ENCODE measurements around the gene PLD1. TPM values are rescaled to one million over a fixed set of nuclear protein-coding genes. Genes with fewer than 3 reads are reported as not detected.

PLD1 gene
- total and polyA plus RNA-seq, 7 donors = 0.73 to 6.7 (median 1.9) TPM

DNA sequence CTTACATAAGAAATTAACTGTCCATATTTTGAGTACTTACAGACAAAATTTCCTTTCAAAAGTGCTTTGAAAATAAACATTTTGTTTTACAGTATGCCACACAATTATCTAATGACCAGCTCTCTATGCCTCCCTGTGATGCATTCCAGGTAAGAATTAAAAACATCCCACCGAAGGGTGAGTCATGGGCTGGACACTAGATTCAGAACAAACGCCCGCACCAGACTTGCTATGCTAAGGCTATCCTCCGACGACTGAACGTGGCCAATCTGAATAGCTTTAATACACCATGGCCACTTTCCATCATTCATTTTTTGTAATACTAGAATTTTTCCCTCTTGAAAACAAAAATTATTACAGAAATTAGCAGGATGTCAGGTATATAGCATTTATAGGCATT is 210.3 kb downstream of the PLD1 start:
- Histone ChIP-seq H3K27me3 (ENCODE audit: insufficient read depth in 3 of 3, low read length in 2 of 3) (no peaks in the 10 kb centered on the region), H3K4me3 (no peak overlapping the region), H3K27ac (no peak overlapping the region), H3K36me3 (ENCODE audit: insufficient read depth in 1 of 2, low read depth in 1 of 2) (no peaks in the 10 kb centered on the region), H3K9me3 (no peaks in the 10 kb centered on the region), H3K4me1 (no peaks in the 10 kb centered on the region)
- ATAC-seq = no peak
- no peak for TF ChIP-seq CTCF (IDR thresholded peaks at IDR 0.05)
- WGBS, 3 donors = 81 to 91% (median 84%) methylated on average over 6 of the region's 6 CpGs
- intact Hi-C loops (cut with DNase I) = no loop called here
- DNase-seq = no peak

- TF ChIP-seq CTCF (IDR thresholded peaks at IDR 0.05) = no peak
- H3K4me1 ChIP-seq = no peaks in the 10 kb centered on the region
- H3K36me3 ChIP-seq (ENCODE audit: insufficient read depth in 1 of 2, low read depth in 1 of 2) = no peaks in the 10 kb centered on the region
- intact Hi-C loops (cut with DNase I) = no loop called here
- no peak overlapping the region for H3K4me3 ChIP-seq
- no peak overlapping the region for H3K27ac ChIP-seq
- ATAC-seq = no peak
- 80 to 87% (median 83%) methylated on average over 3 of the region's 3 CpGs for WGBS, 3 donors
- H3K27me3 ChIP-seq (ENCODE audit: insufficient read depth in 3 of 3, low read length in 2 of 3) = no peaks in the 10 kb centered on the region
- no peak for DNase-seq
- H3K9me3 ChIP-seq = no peaks in the 10 kb centered on the region
Observed at GRCh38 chr3:171598990-171599389, 211.3 kb downstream of the PLD1 start.

DNA sequence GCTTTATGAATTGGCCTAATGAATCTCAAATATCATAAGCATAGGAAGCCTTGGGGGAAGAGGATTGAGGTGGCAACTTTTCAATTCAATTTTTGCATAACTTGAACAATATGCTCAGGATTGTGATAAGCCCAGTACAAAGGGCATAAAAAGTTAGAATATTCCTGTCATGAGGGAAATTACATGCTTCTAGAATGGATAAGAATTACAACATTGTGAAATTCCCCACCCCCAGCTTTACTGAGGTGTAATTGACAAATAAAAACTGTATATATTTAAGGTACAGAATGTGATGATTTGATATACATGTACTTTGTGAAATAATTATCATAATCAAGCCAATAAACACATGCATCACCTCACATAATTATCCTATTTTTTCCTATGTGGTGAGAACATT is 217.5 kb downstream of the PLD1 start:
- no peak for TF ChIP-seq CTCF (IDR thresholded peaks at IDR 0.05)
- H3K27me3 ChIP-seq (ENCODE audit: insufficient read depth in 3 of 3, low read length in 2 of 3) = no peaks in the 10 kb centered on the region
- intact Hi-C loops (cut with DNase I) = no loop called here
- H3K4me1 ChIP-seq = no peaks in the 10 kb centered on the region
- H3K4me3 ChIP-seq = no peak overlapping the region
- no peak overlapping the region for H3K27ac ChIP-seq
- DNase-seq (no peak), ATAC-seq (no peak)
- H3K36me3 ChIP-seq (ENCODE audit: insufficient read depth in 1 of 2, low read depth in 1 of 2) = no peaks in the 10 kb centered on the region
- no peaks in the 10 kb centered on the region for H3K9me3 ChIP-seq

DNA sequence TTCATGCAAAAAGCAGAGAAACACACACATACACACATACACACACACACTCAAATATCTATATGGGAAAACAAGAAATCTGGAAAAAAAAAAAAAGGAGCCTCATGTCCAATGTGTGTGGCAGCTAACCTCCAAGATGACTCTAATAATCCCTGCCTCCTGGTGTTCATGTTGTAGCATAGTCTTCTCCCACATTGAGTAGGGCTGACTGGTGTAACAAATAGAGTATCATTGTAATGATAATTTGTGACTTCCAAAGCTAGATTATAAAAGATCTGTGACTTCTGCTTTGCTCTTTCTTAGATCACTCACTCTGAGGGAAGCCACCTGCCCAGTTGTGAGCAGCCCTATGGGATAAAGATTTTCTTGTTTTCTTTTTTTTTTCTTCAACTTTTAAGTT is 219.2 kb downstream of the PLD1 start:
- H3K36me3 ChIP-seq (ENCODE audit: insufficient read depth in 1 of 2, low read depth in 1 of 2) = no peaks in the 10 kb centered on the region
- intact Hi-C loops (cut with DNase I) = no loop called here
- TF ChIP-seq CTCF (IDR thresholded peaks at IDR 0.05) = no peak
- no peaks in the 10 kb centered on the region for H3K9me3 ChIP-seq
- no peaks in the 10 kb centered on the region for H3K27me3 ChIP-seq (ENCODE audit: insufficient read depth in 3 of 3, low read length in 2 of 3)
- DNase-seq = no peak
- no peak overlapping the region for H3K4me3 ChIP-seq
- ATAC-seq = no peak
- H3K27ac ChIP-seq = no peak overlapping the region
- no peaks in the 10 kb centered on the region for H3K4me1 ChIP-seq

GRCh38 chr3:171586274-171586673 is 224.0 kb downstream of the PLD1 start:
- no peaks in the 10 kb centered on the region for H3K36me3 ChIP-seq (ENCODE audit: insufficient read depth in 1 of 2, low read depth in 1 of 2)
- TF ChIP-seq CTCF (IDR thresholded peaks at IDR 0.05) = no peak
- no peaks in the 10 kb centered on the region for H3K27me3 ChIP-seq (ENCODE audit: insufficient read depth in 3 of 3, low read length in 2 of 3)
- no peak for DNase-seq
- no peaks in the 10 kb centered on the region for H3K9me3 ChIP-seq
- H3K4me3 ChIP-seq = no peak overlapping the region
- 62 to 71% (median 66%) methylated on average over 3 of the region's 3 CpGs for WGBS, 3 donors
- ATAC-seq = no peak
- no peak overlapping the region for H3K27ac ChIP-seq
- intact Hi-C loops (cut with DNase I) = no loop called here
- no peaks in the 10 kb centered on the region for H3K4me1 ChIP-seq

Data from psoas muscle (tissue), 8 donors.